ENCODE results near the gene BRINP3. TPM values are rescaled to one million over a fixed set of nuclear protein-coding genes. Genes with fewer than 3 reads are reported as not detected.

BRINP3 gene
- polyA plus RNA-seq, 1 donor from 2014 or later, result 7.7 TPM

GRCh38 chr1:190476806-190477205 lies 858 bp downstream of the BRINP3 start:
- Histone ChIP-seq H3F3A (ENCODE audit: insufficient read depth, low read length, poor library complexity, severe bottlenecking) (peaks cover 9% of the 10 kb centered on the region), H3K4me2 (ENCODE audit: low read length) (peak overlapping the region; percentile 6), H3K4me3 (ENCODE audit: low read length) (peak overlapping the region; percentile 76), H3K9me3 (ENCODE audit: low read length) (no peaks in the 10 kb centered on the region), H3K27ac (ENCODE audit: low read length) (no peak overlapping the region), H3K9ac (ENCODE audit: low read length) (no peak overlapping the region), H3K9me2 (ENCODE audit: insufficient read depth, low read length) (no peaks in the 10 kb centered on the region), H4K20me1 (ENCODE audit: insufficient read depth) (no peaks in the 10 kb centered on the region), H3K79me2 (replicated peaks; ENCODE audit: insufficient read depth, low read length) (no peaks in the 10 kb centered on the region), H3K36me3 (ENCODE audit: insufficient read depth, low read length) (no peaks in the 10 kb centered on the region), H3K27me3 (ENCODE audit: insufficient read depth, low read depth, low read length) (peaks cover 35% of the 10 kb centered on the region), H2AFZ (ENCODE audit: low read depth, low read length) (no peak overlapping the region)
- no peak for TF ChIP-seq EP300 (conservative IDR thresholded peaks at IDR 0.05; ENCODE audit: poor library complexity, severe bottlenecking)
- TF ChIP-seq RAD21 (conservative IDR thresholded peaks at IDR 0.05), result no peak
- no peak for TF ChIP-seq EZH2 (IDR thresholded peaks at IDR 0.05; ENCODE audit: borderline replicate concordance, insufficient read depth, low read length, poor library complexity, severe bottlenecking)
- TF ChIP-seq CTCF (IDR thresholded peaks at IDR 0.05; ENCODE audit: poor library complexity, severe bottlenecking), result no peak
- no peak for TF ChIP-seq SMC3 (conservative IDR thresholded peaks at IDR 0.05; ENCODE audit: poor library complexity)
- no peak for TF ChIP-seq MXI1 (conservative IDR thresholded peaks at IDR 0.05; ENCODE audit: poor library complexity, severe bottlenecking)
- no peak for TF ChIP-seq TAF1 (IDR thresholded peaks at IDR 0.05; ENCODE audit: low read depth)
- TF ChIP-seq, protein P1, sequence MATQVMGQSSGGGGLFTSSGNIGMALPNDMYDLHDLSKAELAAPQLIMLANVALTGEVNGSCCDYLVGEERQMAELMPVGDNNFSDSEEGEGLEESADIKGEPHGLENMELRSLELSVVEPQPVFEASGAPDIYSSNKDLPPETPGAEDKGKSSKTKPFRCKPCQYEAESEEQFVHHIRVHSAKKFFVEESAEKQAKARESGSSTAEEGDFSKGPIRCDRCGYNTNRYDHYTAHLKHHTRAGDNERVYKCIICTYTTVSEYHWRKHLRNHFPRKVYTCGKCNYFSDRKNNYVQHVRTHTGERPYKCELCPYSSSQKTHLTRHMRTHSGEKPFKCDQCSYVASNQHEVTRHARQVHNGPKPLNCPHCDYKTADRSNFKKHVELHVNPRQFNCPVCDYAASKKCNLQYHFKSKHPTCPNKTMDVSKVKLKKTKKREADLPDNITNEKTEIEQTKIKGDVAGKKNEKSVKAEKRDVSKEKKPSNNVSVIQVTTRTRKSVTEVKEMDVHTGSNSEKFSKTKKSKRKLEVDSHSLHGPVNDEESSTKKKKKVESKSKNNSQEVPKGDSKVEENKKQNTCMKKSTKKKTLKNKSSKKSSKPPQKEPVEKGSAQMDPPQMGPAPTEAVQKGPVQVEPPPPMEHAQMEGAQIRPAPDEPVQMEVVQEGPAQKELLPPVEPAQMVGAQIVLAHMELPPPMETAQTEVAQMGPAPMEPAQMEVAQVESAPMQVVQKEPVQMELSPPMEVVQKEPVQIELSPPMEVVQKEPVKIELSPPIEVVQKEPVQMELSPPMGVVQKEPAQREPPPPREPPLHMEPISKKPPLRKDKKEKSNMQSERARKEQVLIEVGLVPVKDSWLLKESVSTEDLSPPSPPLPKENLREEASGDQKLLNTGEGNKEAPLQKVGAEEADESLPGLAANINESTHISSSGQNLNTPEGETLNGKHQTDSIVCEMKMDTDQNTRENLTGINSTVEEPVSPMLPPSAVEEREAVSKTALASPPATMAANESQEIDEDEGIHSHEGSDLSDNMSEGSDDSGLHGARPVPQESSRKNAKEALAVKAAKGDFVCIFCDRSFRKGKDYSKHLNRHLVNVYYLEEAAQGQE (IDR thresholded peaks at IDR 0.05; ENCODE audit: borderline replicate concordance), result no peak
- no peak for TF ChIP-seq POLR2AphosphoS5 (IDR thresholded peaks at IDR 0.05)

GRCh38 chr1:190476321-190476720 lies 1.3 kb downstream of the BRINP3 start:
- H3K27ac ChIP-seq (ENCODE audit: low read length), result no peak overlapping the region
- H4K20me1 ChIP-seq (ENCODE audit: insufficient read depth), result no peaks in the 10 kb centered on the region
- H3K27me3 ChIP-seq (ENCODE audit: insufficient read depth, low read depth, low read length), result peaks cover 35% of the 10 kb centered on the region
- H3K4me2 ChIP-seq (ENCODE audit: low read length), result no peak overlapping the region
- no peaks in the 10 kb centered on the region for H3K9me2 ChIP-seq (ENCODE audit: insufficient read depth, low read length)
- H3K4me3 ChIP-seq (ENCODE audit: low read length), result peak overlapping the region; percentile 76
- TF ChIP-seq RAD21 (conservative IDR thresholded peaks at IDR 0.05), result no peak
- no peak for TF ChIP-seq MXI1 (conservative IDR thresholded peaks at IDR 0.05; ENCODE audit: poor library complexity, severe bottlenecking)
- no peak for TF ChIP-seq SMC3 (conservative IDR thresholded peaks at IDR 0.05; ENCODE audit: poor library complexity)
- H3K36me3 ChIP-seq (ENCODE audit: insufficient read depth, low read length), result no peaks in the 10 kb centered on the region
- H2AFZ ChIP-seq (ENCODE audit: low read depth, low read length), result no peak overlapping the region
- H3K9ac ChIP-seq (ENCODE audit: low read length), result no peak overlapping the region
- no peaks in the 10 kb centered on the region for H3K79me2 ChIP-seq (replicated peaks; ENCODE audit: insufficient read depth, low read length)
- no peaks in the 10 kb centered on the region for H3K9me3 ChIP-seq (ENCODE audit: low read length)
- peaks cover 9% of the 10 kb centered on the region for H3F3A ChIP-seq (ENCODE audit: insufficient read depth, low read length, poor library complexity, severe bottlenecking)
